Measurements from ENCODE around the gene CIAO3. TPM values are rescaled to one million over a fixed set of nuclear protein-coding genes. Genes with fewer than 3 reads are reported as not detected.

The CIAO3 gene
- total RNA-seq, 1 experiment from 2014 or later = 21.9 TPM

- Histone ChIP-seq H3K9ac (ENCODE audit: extremely low read depth, insufficient read length, low read length) (no peak overlapping the region), H3K79me1 (ENCODE audit: insufficient read depth, low read depth, low read length, poor library complexity, severe bottlenecking) (no peaks in the 10 kb centered on the region), H3K23ac (ENCODE audit: insufficient read length, low read depth, low read length) (no peak overlapping the region), H3T11ph (ENCODE audit: low read length) (no peak overlapping the region), H3K4me1 (ENCODE audit: insufficient read depth, low read length) (no peaks in the 10 kb centered on the region), H2BK15ac (ENCODE audit: low read depth, low read length) (no peak overlapping the region), H3K4ac (ENCODE audit: low read depth, low read length) (no peak overlapping the region), H3K4me2 (ENCODE audit: insufficient read depth, insufficient read length, low read length) (no peak overlapping the region), H3K27ac (ENCODE audit: insufficient read length, low read depth, low read length) (no peak overlapping the region), H3K56ac (ENCODE audit: insufficient read length, low read depth, low read length) (no peak overlapping the region), H4K91ac (ENCODE audit: insufficient read length, low read depth, low read length) (no peak overlapping the region), H3K23me2 (ENCODE audit: insufficient read length, low read depth, low read length, poor library complexity, severe bottlenecking) (peaks cover 2% of the 10 kb centered on the region), H2AK5ac (ENCODE audit: insufficient read length, low read length) (no peak overlapping the region), H2AFZ (ENCODE audit: low read length) (no peak overlapping the region), H2BK5ac (ENCODE audit: insufficient read length, low read length) (no peak overlapping the region), H2BK20ac (ENCODE audit: low read depth, low read length, poor library complexity, severe bottlenecking) (no peak overlapping the region), H4K8ac (replicated peaks; ENCODE audit: insufficient read length, low read depth, low read length) (no peak overlapping the region), H2BK12ac (ENCODE audit: insufficient read length, low read depth, low read length) (no peak overlapping the region), H4K5ac (ENCODE audit: insufficient read length, low read depth, low read length) (no peak overlapping the region), H4K20me1 (ENCODE audit: control insufficient read depth, insufficient read depth, insufficient read length) (no peaks in the 10 kb centered on the region), H3K14ac (ENCODE audit: insufficient read depth, low read length) (no peak overlapping the region), H3K27me3 (ENCODE audit: insufficient read depth, low read length) (no peaks in the 10 kb centered on the region), H2BK120ac (ENCODE audit: low read depth, low read length, poor library complexity, severe bottlenecking) (no peak overlapping the region), H3K9me3 (ENCODE audit: control insufficient read depth, low read depth, low read length) (no peaks in the 10 kb centered on the region), H3K79me2 (ENCODE audit: insufficient read depth, low read length) (no peaks in the 10 kb centered on the region), H3K18ac (ENCODE audit: insufficient read length, low read depth, low read length) (no peak overlapping the region)
- H3K4me3 Mint-ChIP-seq = peak overlapping the region in 1 of 2 experiments; percentile 29; a peak in 1 of 5 replicates
- H3K4me1 Mint-ChIP-seq = peaks cover 8 to 18% of the 10 kb centered on the region in 2 experiments
- no peak for TF ChIP-seq CTCF (conservative IDR thresholded peaks at IDR 0.05)
- no peak for DNase-seq
- H3K27ac Mint-ChIP-seq = no peak overlapping the region
- peaks cover 0 to 5% (median 3%) of the 10 kb centered on the region in 3 experiments; a peak in 1 of 7 replicates for H3K36me3 Mint-ChIP-seq (ENCODE audit: insufficient read depth in 1 of 3, low read depth in 3 of 3)
- WGBS (ENCODE audit: extremely low coverage, insufficient read length, low lambda C conversion rate) = no CpG with 5 or more reads among the region's 51 CpGs
- H3K27me3 Mint-ChIP-seq (ENCODE audit: low read depth) = peaks cover 27% of the 10 kb centered on the region
- H3K9me3 Mint-ChIP-seq = no peaks in the 10 kb centered on the region
These were observed 18.8 kb downstream of the CIAO3 start for GRCh38 chr16:721765-722540.

Measured in H9 (cell line).